IMR-90 (cell line): ENCODE results near the gene NRCAM. TPM values are rescaled to one million over a fixed set of nuclear protein-coding genes. Genes with fewer than 3 reads are reported as not detected.

Experiments
- ATAC-seq: fragments of 200-7000 bp; cut with Tn5 transposase; 2 replicates; pipeline ENCODE4 v1.9.1; 2020; ENCODE audit warnings: low read depth, mild to moderate bottlenecking, moderate library complexity
- BruUV-seq: library from RNA; stranded (reverse); fragments of 400-500 nt; replicated peaks from 2 replicates; lab custom pipeline; 2021; lab: Mats Ljungman, UMichigan
- CTCF ChIA-PET: fragments of 300-600 bp; formaldehyde crosslinking; extraction: SDS; loops from one replicate; lab custom pipeline; 2021; ENCODE audit warnings: antibody characterized with exemption; lab: Yijun Ruan, JAX
- POLR2A ChIA-PET: fragments of 300-600 bp; sonication (Branson Sonifier 250); formaldehyde crosslinking; loops from one replicate; lab custom pipeline; 2022; ENCODE audit warnings: antibody characterized with exemption; ENCODE audit not compliant: unreplicated experiment; lab: Charles Lee
- DNase-seq: peaks from one replicate; pipeline ENCODE4 v3.0.0; 2013
- H2AFZ ChIP-seq: replicated peaks from 2 replicates; pipeline ENCODE3; 2013; ENCODE audit warnings: low read length, mild to moderate bottlenecking; ENCODE audit not compliant: poor library complexity
- H2AK5ac ChIP-seq: 2 replicates; pipeline ENCODE4 v1.6.1; 2013; ENCODE audit warnings: low read depth, low read length, inconsistent platforms
- H2AK9ac ChIP-seq: replicated peaks from 2 replicates; pipeline ENCODE3; 2013; ENCODE audit warnings: mild to moderate bottlenecking, low read depth, low read length, moderate library complexity; ENCODE audit not compliant: poor library complexity
- H2BK120ac ChIP-seq: 2 replicates; pipeline ENCODE4 v1.6.1; 2013; ENCODE audit warnings: low read depth, low read length, inconsistent platforms
- H2BK15ac ChIP-seq: 3 replicates; pipeline ENCODE4 v1.6.1; 2013; ENCODE audit warnings: low read depth, low read length, inconsistent platforms
- H2BK20ac ChIP-seq: 2 replicates; pipeline ENCODE4 v1.6.1; 2013; ENCODE audit warnings: low read depth, mild to moderate bottlenecking, inconsistent platforms, low read length, moderate library complexity
- H2BK5ac ChIP-seq: 2 replicates; pipeline ENCODE4 v1.6.1; 2013; ENCODE audit warnings: mild to moderate bottlenecking, low read depth, low read length, inconsistent platforms; ENCODE audit not compliant: poor library complexity, severe bottlenecking
- H3K14ac ChIP-seq: replicated peaks from 2 replicates; pipeline ENCODE4 v1.6.1; 2013; ENCODE audit warnings: low read depth, low read length, inconsistent platforms
- H3K18ac ChIP-seq: 2 replicates; pipeline ENCODE4 v1.6.1; 2013; ENCODE audit warnings: low read depth, low read length, control low read depth
- H3K23ac ChIP-seq: 2 replicates; pipeline ENCODE4 v1.6.1; 2013; ENCODE audit warnings: low read depth, low read length, inconsistent platforms
- H3K27ac ChIP-seq: 2 replicates; pipeline ENCODE4 v1.5.1; 2013; ENCODE audit warnings: mild to moderate bottlenecking, control low read depth, low read length; ENCODE audit not compliant: insufficient read depth
- H3K27me3 ChIP-seq: 2 replicates; pipeline ENCODE4 v1.6.1; 2013; ENCODE audit warnings: low read length; ENCODE audit not compliant: control insufficient read depth, insufficient read depth
- H3K36me3 ChIP-seq: 2 replicates; pipeline ENCODE4 v1.6.1; 2013; ENCODE audit warnings: low read length, mixed read lengths; ENCODE audit not compliant: control insufficient read depth, insufficient read depth
- H3K4ac ChIP-seq: 2 replicates; pipeline ENCODE4 v1.6.1; 2013; ENCODE audit warnings: low read depth, low read length, inconsistent platforms
- H3K4me1 ChIP-seq: 2 replicates; pipeline ENCODE4 v1.6.1; 2013; ENCODE audit warnings: low read length, mixed read lengths; ENCODE audit not compliant: control insufficient read depth, insufficient read depth
- H3K4me2 ChIP-seq: 2 replicates; pipeline ENCODE4 v1.6.1; 2013; ENCODE audit warnings: low read depth, mild to moderate bottlenecking, control low read depth, low read length, moderate library complexity
- H3K4me3 ChIP-seq: 2 replicates; pipeline ENCODE4 v1.5.1; 2013; ENCODE audit warnings: low read depth, mild to moderate bottlenecking, control low read depth, low read length, moderate library complexity; ENCODE audit not compliant: insufficient read depth
- H3K56ac ChIP-seq: 2 replicates; pipeline ENCODE4 v1.6.1; 2013; ENCODE audit warnings: low read length, inconsistent platforms; ENCODE audit not compliant: insufficient read depth; ENCODE audit errors: extremely low read depth
- H3K79me1 ChIP-seq, 2 experiments: 2 replicates each; pipeline ENCODE4 v1.6.1; 2013; ENCODE audit warnings: low read length in 2 of 2, inconsistent platforms in 1 of 2, low read depth in 1 of 2
- H3K9ac ChIP-seq: 2 replicates; pipeline ENCODE4 v1.6.1; 2013; ENCODE audit warnings: low read depth, low read length, control low read depth
- H3K9me1 ChIP-seq: 2 replicates; pipeline ENCODE4 v1.6.1; 2013; ENCODE audit warnings: low read length, inconsistent platforms; ENCODE audit not compliant: insufficient read depth
- H3K9me3 ChIP-seq: 2 replicates; pipeline ENCODE4 v1.6.1; 2013; ENCODE audit warnings: low read length; ENCODE audit not compliant: control insufficient read depth, insufficient read depth
- H4K20me1 ChIP-seq: 2 replicates; pipeline ENCODE4 v1.6.1; 2013; ENCODE audit warnings: low read length, inconsistent platforms; ENCODE audit not compliant: insufficient read depth
- H4K5ac ChIP-seq: 2 replicates; pipeline ENCODE4 v1.6.1; 2013; ENCODE audit warnings: mild to moderate bottlenecking, low read depth, low read length, control low read depth
- H4K8ac ChIP-seq, 2 experiments: 2 replicates each; pipeline ENCODE4 v1.6.1; 2013; ENCODE audit warnings: low read depth in 2 of 2, low read length in 2 of 2, control low read depth in 1 of 2, inconsistent platforms in 1 of 2
- H4K91ac ChIP-seq: 2 replicates; pipeline ENCODE4 v1.6.1; 2013; ENCODE audit warnings: low read depth, low read length, inconsistent platforms; ENCODE audit not compliant: insufficient read depth
- BHLHE40 ChIP-seq: fragments of 150-350 bp; IDR thresholded peaks from 2 replicates; pipeline ENCODE4 v1.6.1; 2016; ENCODE audit warnings: mild to moderate bottlenecking, low read depth, low read length
- CEBPB ChIP-seq: IDR thresholded peaks from 2 replicates; pipeline ENCODE4 v1.6.1; 2012; ENCODE audit warnings: low read depth, low read length, improper control_type of control experiment
- CHD1 ChIP-seq: IDR thresholded peaks from 2 replicates; pipeline ENCODE4 v1.6.1; 2012; ENCODE audit warnings: low read depth, low read length, improper control_type of control experiment
- FOS ChIP-seq: fragments of 150-350 bp; IDR thresholded peaks from 2 replicates; pipeline ENCODE4 v1.6.1; 2016; ENCODE audit warnings: low read depth, low read length
- MAFK ChIP-seq: IDR thresholded peaks from 2 replicates; pipeline ENCODE4 v1.6.1; 2012; ENCODE audit warnings: low read depth, low read length, improper control_type of control experiment
- MAZ ChIP-seq: IDR thresholded peaks from 2 replicates; pipeline ENCODE4 v1.6.1; 2012; ENCODE audit warnings: low read depth, mild to moderate bottlenecking, low read length, improper control_type of control experiment, moderate library complexity, borderline replicate concordance
- MXI1 ChIP-seq: IDR thresholded peaks from 2 replicates; pipeline ENCODE4 v1.6.1; 2012; ENCODE audit warnings: low read depth, mild to moderate bottlenecking, low read length, moderate library complexity, borderline replicate concordance
- NFE2L2 ChIP-seq: fragments of 150-350 bp; IDR thresholded peaks from 2 replicates; pipeline ENCODE4 v1.6.1; 2016; ENCODE audit warnings: low read depth, mild to moderate bottlenecking, low read length
- POLR2A ChIP-seq: IDR thresholded peaks from 2 replicates; pipeline ENCODE4 v1.6.1; 2012; ENCODE audit warnings: mild to moderate bottlenecking, low read depth, low read length
- RAD21 ChIP-seq: IDR thresholded peaks from 2 replicates; pipeline ENCODE4 v1.6.1; 2012; ENCODE audit warnings: low read length, improper control_type of control experiment
- RCOR1 ChIP-seq: IDR thresholded peaks from 2 replicates; pipeline ENCODE4 v1.6.1; 2012; ENCODE audit warnings: mild to moderate bottlenecking, low read length, improper control_type of control experiment; ENCODE audit not compliant: insufficient replicate concordance
- RFX5 ChIP-seq: IDR thresholded peaks from 2 replicates; pipeline ENCODE4 v1.8.0; 2012; ENCODE audit warnings: low read depth, mild to moderate bottlenecking, low read length, moderate library complexity
- SMC3 ChIP-seq: fragments of 150-350 bp; IDR thresholded peaks from 2 replicates; pipeline ENCODE4 v1.6.1; 2016; ENCODE audit warnings: low read depth, mild to moderate bottlenecking, antibody characterized with exemption, low read length, moderate library complexity
- WGBS, 2 experiments: methylation state at CpG; one replicate each; pipeline versions ENCODE4 v1.1.5 to v1.1.7; 2013; ENCODE audit warnings: missing lambda C conversion rate in 2 of 2; ENCODE audit not compliant: insufficient read length in 1 of 2; ENCODE audit errors: extremely low coverage in 2 of 2; 5-methylcytosine and 5-hydroxymethylcytosine counted together
- dilution Hi-C: fragments of 300-500 bp; cut with HindIII; formaldehyde crosslinking; loops from one replicate; pipeline ENCODE4 v1.14.3; 2018; ENCODE audit warnings: low sequenced_read_pairs; ENCODE audit not compliant: unreplicated experiment
- in situ Hi-C: fragments of 300-500 bp; cut with MboI; formaldehyde crosslinking; loops from 3 replicates; pipeline ENCODE4 v1.14.3; 2019; ENCODE audit warnings: low sequenced_read_pairs, inconsistent platforms, mixed read lengths
- intact Hi-C: fragments of 100-400 bp; cut with micrococcal nuclease; formaldehyde crosslinking; loops from 2 replicates; pipeline ENCODE4 v1.10.0; 2022
- polyA plus RNA-seq, 3 experiments: library from polyadenylated mRNA; depleted of rRNA; stranded (reverse); fragments of >200 nt; gene quantifications; 2 replicates each; pipeline ENCODE4 v1.2.3, GENCODE V29; 2012; ENCODE audit warnings: low replicate concordance in 1 of 3
- total RNA-seq: library from RNA; depleted of rRNA; stranded (reverse); fragments of >200 nt; gene quantifications from 2 replicates; pipeline ENCODE4 v1.2.3, GENCODE V29; 2012
- TF ChIP-seq, protein P1 (sequence below): fragments of 150-350 bp; IDR thresholded peaks from 2 replicates; pipeline ENCODE4 v1.6.1; 2016; ENCODE audit warnings: low read depth, mild to moderate bottlenecking, low read length, moderate library complexity, borderline replicate concordance
- TF ChIP-seq, protein P2 (sequence below): fragments of 150-350 bp; IDR thresholded peaks from 2 replicates; pipeline ENCODE4 v1.6.1; 2017; ENCODE audit warnings: mild to moderate bottlenecking, antibody characterized with exemption, low read length, low read depth
- TF ChIP-seq, protein P3 (sequence below): conservative IDR thresholded peaks from 2 replicates; pipeline ENCODE4 v1.5.1; 2012; ENCODE audit warnings: mild to moderate bottlenecking, low read depth, low read length, improper control_type of control experiment

NRCAM gene
- total and polyA plus RNA-seq, 2 of the 4 experiments (the other 2 are of a cell fraction), result 0.46 to 1.1 TPM

DNA sequence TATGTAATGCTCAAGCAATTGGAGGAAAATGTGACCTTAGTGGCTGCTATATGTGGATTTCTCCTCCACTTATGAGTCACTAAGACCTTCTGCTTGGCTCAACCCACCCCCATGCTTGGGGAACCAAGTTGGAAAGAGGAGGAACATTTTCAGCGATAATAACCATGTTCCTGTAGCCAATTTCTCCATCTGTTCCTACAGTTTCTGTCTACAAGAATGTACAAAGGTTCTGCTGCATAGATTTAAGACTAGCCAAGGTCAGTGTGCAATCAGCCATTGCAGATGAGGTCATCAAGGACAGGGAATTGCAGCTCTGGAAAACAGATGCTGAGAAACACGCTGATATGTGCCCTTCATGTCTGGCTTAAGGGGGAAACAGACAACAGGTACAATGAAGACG lies 5.6 kb upstream of the NRCAM start:
- no peak overlapping the region for H2BK5ac ChIP-seq
- no peak overlapping the region for H4K91ac ChIP-seq
- no peak overlapping the region for H3K4ac ChIP-seq
- H2AK9ac ChIP-seq, result no peak overlapping the region
- H3K56ac ChIP-seq, result no peak overlapping the region
- H3K9me3 ChIP-seq, result no peaks in the 10 kb centered on the region
- no peak overlapping the region for H4K8ac ChIP-seq
- no peak overlapping the region for H2AK5ac ChIP-seq
- no peak for ATAC-seq
- H3K14ac ChIP-seq, result no peak overlapping the region
- no peaks in the 10 kb centered on the region; the same call in 1 of the 2 replicates for H3K9me1 ChIP-seq
- ChIA-PET CTCF (no interaction called here), POLR2A (no interaction called here)
- no peak overlapping the region for H3K4me2 ChIP-seq
- H3K27me3 ChIP-seq, result peaks cover 23% of the 10 kb centered on the region
- H3K18ac ChIP-seq, result no peak overlapping the region
- H2AFZ ChIP-seq, result no peak overlapping the region
- intact Hi-C loops, result no loop called here
- TF ChIP-seq CEBPB, result no peak
- TF ChIP-seq, protein P1, sequence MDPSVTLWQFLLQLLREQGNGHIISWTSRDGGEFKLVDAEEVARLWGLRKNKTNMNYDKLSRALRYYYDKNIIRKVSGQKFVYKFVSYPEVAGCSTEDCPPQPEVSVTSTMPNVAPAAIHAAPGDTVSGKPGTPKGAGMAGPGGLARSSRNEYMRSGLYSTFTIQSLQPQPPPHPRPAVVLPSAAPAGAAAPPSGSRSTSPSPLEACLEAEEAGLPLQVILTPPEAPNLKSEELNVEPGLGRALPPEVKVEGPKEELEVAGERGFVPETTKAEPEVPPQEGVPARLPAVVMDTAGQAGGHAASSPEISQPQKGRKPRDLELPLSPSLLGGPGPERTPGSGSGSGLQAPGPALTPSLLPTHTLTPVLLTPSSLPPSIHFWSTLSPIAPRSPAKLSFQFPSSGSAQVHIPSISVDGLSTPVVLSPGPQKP, result no peak
- no peak for TF ChIP-seq MAFK
- no peak for TF ChIP-seq NFE2L2
- TF ChIP-seq MXI1, result no peak
- no peak for TF ChIP-seq BHLHE40
- no peak for TF ChIP-seq RAD21
- TF ChIP-seq SMC3, result no peak
- no peak for TF ChIP-seq MAZ
- no peak for TF ChIP-seq RFX5
- no peak for TF ChIP-seq FOS
- TF ChIP-seq, protein P2, sequence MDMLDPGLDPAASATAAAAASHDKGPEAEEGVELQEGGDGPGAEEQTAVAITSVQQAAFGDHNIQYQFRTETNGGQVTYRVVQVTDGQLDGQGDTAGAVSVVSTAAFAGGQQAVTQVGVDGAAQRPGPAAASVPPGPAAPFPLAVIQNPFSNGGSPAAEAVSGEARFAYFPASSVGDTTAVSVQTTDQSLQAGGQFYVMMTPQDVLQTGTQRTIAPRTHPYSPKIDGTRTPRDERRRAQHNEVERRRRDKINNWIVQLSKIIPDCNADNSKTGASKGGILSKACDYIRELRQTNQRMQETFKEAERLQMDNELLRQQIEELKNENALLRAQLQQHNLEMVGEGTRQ, result no peak
- no peak for TF ChIP-seq RCOR1
- TF ChIP-seq CHD1, result no peak
- TF ChIP-seq, protein P3, sequence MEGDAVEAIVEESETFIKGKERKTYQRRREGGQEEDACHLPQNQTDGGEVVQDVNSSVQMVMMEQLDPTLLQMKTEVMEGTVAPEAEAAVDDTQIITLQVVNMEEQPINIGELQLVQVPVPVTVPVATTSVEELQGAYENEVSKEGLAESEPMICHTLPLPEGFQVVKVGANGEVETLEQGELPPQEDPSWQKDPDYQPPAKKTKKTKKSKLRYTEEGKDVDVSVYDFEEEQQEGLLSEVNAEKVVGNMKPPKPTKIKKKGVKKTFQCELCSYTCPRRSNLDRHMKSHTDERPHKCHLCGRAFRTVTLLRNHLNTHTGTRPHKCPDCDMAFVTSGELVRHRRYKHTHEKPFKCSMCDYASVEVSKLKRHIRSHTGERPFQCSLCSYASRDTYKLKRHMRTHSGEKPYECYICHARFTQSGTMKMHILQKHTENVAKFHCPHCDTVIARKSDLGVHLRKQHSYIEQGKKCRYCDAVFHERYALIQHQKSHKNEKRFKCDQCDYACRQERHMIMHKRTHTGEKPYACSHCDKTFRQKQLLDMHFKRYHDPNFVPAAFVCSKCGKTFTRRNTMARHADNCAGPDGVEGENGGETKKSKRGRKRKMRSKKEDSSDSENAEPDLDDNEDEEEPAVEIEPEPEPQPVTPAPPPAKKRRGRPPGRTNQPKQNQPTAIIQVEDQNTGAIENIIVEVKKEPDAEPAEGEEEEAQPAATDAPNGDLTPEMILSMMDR, result no peak
- no peak for TF ChIP-seq POLR2A
- H4K20me1 ChIP-seq, result no peaks in the 10 kb centered on the region
- H2BK120ac ChIP-seq, result no peak overlapping the region
- dilution Hi-C loops, result no loop called here
- no peak overlapping the region for H3K23ac ChIP-seq
- H3K4me3 ChIP-seq, result no peak overlapping the region
- H3K36me3 ChIP-seq, result no peaks in the 10 kb centered on the region
- H3K4me1 ChIP-seq, result no peaks in the 10 kb centered on the region
- no TSS peak for BruUV-seq
- H3K9ac ChIP-seq, result no peak overlapping the region
- H3K27ac ChIP-seq, result no peak overlapping the region
- WGBS, 2 experiments, result 100% methylated on average over 1 of the region's 3 CpGs; no CpG with 5 or more reads in 1 of the 2 experiments
- H3K79me1 ChIP-seq, result no peaks in the 10 kb centered on the region
- in situ Hi-C loops, result no loop called here
- no peak overlapping the region for H2BK15ac ChIP-seq
- H2BK20ac ChIP-seq, result no peak overlapping the region
- no peak overlapping the region for H4K5ac ChIP-seq
- DNase-seq, result no peak
